GM18519 (cell line): ENCODE results near the gene FPGS.
A peak's percentile ranks its signal among the peaks of the same experiment; 100 is the strongest.
"Not testable (repeated sequence)": the region's sequence is repeated elsewhere in the genome, so short reads cannot be mapped to it uniquely, and the experiment has no call there.

Experiments
- ATAC-seq: cut with Tn5 transposase; IDR thresholded peaks from one replicate; pipeline ENCODE4 v1.9.1; 2021; ENCODE audit warnings: mild to moderate bottlenecking, moderate library complexity; ENCODE audit not compliant: unreplicated experiment, low FRiP score

The FPGS gene

DNA sequence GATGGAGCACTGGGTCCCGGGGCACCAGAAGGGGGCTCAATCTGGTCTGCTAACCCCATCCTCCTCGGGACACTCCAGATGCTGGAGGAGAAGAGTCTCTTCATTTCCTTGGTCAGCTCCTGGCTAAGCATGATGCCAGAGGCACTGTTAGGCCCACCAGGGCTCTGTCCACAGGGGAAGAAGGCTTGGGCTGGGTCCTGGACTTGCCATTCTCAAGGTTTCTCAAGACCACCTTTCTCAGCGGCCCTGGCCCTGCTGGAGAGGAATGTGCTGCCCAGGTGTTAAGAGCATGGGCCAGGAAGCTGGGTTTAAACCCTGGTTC lies 32.1 kb upstream of the FPGS start:
- no peak for ATAC-seq

DNA sequence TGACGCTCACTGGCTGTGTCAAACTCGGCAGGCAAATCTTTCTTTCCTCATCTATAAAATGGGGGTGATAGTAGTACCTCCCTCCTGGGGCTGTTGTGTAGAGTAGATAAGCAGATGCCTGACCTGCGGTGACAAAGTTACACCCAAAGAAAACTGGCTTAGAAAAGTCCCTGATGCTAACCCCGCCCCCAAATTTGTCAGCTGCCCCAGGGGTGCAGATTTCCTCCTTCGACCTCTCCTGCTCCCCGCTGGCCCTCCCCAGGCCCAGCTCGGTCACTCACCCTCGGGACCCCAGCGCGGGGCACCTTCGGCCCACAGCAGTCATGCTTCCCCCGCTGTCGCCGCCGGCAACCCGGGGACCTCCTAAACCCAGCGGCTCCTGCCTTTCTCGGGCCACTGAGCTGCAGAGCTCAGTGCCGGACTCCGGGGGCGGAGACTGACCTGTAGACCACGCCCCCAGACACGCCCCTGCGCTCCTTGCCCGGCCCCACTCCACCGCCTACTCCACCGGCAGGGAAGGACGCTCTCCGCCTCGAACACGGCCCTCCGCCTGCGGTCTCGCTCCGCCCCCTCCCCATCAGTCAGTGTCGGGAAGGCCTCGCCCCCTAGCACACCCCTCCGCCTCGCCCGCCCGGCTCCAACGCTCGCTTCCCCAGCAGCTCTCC lies 31.6 kb upstream of the FPGS start:
- peak; percentile 57 for ATAC-seq

DNA sequence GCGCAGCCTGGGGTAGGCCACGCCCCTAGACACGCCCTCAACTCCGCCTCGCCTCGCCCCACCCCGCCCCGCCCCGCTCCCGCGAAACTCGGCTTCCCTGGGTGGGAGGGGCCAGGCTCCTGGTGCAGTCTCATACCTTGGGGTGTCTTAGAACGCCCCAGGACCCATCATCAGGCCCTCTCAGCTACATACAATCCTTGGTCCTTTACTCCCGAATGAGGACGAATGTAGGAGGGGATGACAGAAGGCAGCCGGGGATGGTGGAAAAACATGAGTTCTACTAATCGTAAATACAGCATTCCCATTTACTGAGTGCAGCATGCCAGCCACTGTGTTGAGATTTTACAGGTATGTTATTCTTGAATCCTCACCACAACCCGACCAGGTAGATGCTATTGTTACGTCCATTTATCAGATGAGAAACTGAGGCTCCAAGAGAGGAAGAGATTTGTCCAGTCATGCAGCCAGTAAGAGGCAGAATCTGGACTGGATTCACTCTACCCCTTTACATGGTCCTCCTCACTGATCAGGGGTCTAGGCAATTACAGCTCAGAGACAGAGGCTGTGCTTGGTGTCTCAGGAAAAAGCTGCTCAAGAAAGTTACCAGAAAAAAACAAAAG lies 31.0 kb upstream of the FPGS start:
- ATAC-seq: no peak

DNA sequence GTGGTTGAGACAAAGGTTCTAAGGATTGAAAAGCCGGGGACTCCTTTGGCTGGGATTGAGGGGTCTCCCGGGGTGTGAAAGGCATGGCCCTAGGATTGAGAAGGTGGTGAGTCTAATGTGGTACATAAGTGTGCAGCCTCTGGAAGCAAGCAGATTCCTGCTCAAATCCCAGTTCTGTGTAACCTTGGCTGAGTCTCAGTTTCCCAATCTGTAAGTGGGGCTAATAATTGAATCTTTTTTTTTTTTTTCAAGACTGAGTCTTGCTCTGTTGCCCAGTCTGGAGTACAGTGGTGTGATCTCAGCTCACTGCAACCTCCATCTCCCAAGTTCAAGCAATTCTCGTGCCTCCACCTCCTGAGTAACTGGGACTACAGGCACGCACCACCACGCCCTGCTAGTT lies 30.1 kb upstream of the FPGS start:
- no peak for ATAC-seq

DNA sequence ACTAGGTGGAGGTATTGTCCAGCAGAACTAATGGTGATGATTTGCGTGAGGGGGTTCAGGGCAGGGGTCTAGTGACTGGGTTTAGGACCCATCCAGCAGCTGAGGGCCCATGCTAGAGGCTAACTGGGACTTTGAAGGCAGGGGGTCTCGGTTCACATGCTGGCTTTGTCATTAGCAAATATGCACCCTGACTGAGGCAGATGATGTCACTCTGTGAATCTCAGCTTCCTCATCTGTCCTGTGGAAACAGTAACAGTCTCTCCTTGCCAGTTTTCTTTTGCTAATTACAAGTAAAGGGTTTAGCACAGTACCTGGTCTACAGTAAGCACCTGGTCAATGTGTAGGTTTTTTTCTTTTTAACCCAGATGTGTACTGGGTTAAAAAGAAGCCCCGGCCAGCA lies 29.4 kb upstream of the FPGS start:
- no peak for ATAC-seq

DNA sequence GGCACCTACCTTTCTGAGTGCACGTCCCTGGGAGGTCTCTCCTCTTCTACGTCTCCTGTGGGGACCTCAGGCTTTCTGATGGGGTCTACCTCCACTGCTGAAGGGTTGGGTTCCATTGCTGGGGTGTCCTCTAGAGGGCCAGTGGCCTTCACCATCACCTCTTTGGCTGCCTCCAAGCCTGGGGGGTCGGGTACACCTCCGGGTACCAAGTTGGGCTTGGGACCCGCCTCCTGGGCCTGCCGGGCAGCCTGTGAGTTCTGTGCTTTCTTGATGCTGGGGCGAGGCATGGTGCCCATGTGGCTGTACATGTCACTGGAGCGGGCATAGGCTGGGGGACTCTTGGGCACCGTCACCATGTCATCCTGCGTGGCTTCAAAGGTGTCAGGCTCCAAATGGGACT lies 28.7 kb upstream of the FPGS start:
- ATAC-seq: no peak

DNA sequence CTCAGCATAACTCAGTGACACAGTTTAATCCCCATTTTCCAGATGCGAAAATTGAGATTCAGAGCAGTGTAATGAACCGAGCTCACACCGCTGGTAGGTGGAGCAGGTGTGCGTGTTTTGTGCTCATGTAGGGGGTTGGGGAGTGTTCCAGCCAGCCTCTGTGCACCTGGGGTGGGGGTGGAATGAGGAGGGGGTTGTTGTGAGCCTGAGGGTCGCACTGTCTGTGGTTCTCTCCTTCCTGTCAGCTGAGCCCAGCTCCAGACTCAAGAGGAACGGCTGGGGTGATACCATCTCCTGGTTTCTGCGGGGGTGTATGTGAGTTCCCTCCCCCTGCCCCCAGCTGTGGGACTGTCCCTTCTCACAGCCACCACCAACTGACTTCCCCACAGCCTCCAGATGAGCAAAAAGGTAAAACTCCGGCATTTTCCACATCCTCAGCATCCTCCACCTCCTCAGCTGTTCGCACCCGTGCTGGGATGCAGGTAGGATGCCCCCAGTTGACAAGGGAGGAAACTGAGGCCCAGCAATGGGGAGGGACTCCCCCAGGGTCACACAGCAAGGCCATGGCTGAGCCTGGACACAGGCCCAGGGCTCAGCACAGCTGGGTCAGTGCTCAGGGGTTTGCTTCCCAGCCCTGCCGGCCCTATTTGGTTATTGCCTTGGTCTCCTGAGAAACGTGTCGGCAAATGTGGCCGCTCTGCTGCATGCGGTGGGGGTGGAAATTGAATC lies 26.3 kb upstream of the FPGS start:
- no peak for ATAC-seq

DNA sequence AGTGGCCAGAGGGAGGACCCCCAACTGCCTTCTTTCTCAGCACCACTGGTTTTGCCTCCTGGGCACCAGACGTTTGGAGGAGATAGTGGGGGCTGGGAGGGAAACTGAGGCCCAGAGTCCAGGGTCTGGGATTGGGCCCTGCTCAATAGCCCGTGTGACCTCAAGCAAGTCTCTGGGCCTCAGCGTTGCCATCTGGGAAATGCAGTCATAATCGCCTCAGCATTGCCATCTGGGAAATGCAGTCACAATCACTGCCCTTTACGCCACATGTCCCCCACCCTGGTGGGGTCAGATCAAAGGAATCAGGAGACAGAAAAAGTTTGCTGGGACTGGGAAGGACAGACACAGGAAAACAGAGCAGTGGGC lies 25.8 kb upstream of the FPGS start:
- ATAC-seq: no peak

DNA sequence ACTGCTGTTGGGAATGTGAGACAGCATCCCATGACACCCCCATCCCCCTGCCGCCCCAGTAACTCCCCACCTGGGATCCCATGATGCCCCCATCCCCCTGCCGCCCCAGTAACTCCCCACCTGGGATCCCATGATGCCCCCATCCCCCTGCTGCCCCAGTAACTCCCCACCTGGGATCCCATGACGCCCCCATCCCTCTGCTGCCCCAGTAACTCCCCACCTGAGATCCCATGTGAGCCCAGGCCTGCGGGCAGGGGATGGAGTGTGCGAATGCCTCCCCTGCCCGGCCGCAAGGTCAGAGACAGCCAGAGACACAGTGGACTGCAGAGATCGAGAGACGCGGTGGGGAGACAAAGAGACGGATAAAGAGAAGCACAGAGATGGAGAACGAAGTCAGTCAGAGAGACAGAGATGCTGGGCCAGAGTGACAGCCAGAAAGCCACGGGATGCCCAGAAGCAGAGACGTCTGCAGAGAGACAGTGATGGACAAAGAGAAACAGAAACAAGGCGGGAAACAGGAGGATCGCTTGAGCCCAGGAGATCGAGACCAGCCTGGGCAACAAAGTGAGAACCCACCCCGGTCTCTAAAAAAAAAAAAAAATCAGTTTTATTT lies 25.2 kb upstream of the FPGS start:
- no peak for ATAC-seq

DNA sequence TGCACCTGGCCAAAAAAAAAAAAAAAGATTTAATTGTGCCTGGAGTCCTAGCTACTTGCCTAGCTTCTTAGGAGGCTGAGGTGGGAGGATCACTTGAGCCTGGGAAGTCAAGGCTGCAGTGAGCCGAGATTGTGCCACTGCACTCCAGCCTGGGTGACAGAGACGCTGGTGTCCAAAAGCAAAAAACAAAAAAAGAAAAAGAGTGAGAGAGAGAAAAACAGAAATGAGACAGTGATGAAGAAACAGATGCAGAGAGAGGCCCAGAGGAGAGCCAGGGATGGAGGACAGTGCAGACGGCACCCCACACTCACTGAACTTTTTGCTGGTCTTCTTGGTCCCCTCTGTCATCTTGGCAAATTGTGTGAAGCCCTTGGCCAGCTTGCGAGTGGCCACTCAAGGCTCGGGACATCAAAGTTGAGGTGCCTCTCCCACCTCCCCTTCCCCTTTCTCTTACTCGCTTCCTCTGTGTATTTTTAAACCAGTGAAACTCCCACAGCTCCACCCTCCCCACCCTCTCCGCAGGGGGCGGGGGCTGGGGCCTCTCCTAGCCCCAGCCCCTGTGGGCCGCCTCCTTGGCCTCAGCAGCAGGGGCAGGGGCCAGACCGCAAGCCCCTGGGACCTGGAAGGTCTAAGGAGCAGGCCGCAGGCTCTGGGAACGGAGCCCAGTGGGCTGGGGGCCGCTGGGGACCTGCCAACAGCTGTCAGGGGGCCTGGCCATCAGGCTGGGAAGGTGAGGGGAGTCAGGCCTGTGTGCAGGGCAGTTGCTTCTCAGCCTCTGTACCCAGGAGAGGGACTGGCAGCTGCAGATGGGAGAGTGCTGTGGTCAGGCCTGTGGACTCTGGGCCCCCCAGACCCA lies 24.2 kb upstream of the FPGS start, which contains the start of gene SH2D3C:
SH2D3C (minus strand) TSS at position 387 of the 856 bp plus-strand sequence; CDS start at position 348, 39 bp downstream.
- no peak for ATAC-seq

DNA sequence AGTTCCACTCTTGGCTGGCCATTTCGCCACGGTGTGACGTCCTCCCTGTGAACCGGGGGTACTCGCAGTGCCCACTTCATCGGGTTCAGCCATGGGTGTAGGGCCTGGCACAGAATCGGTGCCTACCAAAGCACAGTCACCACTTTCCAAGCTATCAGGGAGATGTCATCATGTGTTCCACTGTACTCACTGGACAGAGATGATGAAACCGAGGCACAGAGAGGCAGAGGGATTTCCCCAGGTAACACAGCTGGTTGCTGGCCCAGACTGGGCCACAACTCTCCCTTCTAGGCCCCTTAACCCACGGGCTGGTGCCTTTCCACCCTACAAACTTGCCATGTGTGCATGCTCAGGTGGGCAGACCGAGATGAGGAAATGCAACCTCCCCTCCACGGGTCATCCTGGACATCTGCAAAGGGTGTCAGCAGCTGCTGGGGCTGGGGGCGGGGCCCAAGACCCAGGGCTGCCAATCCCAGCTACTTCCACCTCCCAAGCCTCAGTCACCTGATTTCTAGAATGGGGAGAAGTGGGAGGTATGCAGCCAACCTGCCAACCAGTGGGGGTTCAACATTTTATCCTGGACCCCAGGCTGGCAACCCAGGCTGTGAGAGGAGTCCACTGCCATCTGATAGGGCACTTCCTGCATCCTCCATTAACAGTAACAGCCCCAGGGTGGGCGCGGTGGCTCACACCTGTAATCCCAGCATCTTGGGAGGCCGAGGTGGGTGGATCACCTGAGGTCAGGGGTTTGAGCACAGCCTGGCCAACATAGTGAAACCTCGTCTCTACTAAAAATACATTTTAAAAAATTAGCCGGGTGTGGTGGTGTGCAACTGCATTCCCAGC lies 23.3 kb upstream of the FPGS start:
- ATAC-seq: no peak

DNA sequence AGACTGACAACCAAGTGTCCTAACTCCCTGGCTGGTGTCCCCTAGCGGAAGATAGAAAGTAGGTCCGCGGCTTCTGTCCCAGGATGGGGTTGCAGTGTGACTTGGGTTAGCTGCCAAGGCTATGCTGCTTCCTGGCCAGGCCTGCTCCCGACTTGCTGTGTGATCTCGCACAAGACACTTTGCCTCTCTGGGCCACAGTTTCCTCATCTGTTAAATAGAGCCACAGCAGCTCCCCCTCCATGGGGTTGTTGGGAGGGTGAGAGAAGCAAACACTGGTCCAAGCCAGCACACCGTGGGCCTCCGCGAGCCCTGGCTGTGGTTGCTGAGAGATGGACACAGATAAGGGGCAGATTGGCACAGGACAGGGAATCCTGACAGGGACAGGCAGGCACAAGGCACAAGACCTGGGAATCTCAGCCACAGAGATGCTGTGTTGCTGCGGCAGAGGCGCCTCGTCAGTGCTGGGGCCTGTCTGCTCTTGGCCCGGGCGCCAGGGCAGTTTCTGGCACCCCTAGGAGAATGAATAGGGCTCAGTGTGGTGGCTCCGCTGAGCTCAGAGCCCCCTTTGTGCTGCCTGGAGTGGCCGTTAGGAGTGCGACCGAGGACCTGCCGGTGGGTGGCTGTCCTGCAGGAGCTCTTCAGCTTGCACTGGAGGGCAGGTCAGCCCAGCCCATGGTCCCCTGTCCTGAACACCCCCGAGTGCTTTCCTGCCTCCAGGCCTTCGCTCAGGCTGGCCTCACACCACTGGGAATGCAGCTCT lies 22.4 kb upstream of the FPGS start:
- ATAC-seq: no peak

DNA sequence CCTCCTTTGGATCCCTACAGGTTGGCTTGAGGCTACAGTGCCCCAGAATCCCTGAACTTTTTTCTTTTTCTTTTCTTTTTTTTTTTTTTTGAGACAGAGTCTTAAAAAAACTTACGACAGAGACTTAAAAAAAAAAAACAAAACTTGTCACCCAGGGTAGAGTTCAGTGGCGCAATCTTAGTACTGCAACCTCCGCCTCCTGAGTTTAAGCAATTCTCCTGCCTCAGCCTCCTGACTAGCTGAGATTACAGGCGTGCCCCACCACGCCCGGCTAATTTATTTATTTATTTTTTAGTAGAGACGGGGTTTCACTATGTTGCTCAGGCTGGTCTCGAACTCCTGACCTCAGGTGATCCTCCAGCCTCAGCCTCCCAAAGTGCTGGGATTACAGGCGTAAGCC lies 21.8 kb upstream of the FPGS start:
- ATAC-seq: not testable (repeated sequence)

DNA sequence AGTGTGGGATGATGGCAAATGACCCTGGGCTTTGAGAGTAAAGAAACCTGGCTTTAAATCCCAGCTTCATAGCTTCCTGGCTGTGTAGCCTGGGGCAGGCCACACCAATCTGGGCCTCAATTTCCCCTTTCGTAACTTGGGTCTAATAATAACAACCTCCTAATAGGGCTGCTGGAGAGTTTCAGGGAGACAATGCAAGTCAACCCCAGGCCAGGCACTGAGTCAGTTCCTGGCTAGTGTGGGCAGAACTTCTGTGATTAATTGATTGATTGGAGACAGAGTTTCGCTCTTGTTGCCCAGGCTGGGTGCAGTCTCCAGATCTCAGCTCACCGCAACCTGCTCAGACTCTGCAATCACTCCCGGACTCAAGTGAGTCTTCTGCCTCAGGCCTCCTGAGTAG lies 20.9 kb upstream of the FPGS start:
- no peak for ATAC-seq

DNA sequence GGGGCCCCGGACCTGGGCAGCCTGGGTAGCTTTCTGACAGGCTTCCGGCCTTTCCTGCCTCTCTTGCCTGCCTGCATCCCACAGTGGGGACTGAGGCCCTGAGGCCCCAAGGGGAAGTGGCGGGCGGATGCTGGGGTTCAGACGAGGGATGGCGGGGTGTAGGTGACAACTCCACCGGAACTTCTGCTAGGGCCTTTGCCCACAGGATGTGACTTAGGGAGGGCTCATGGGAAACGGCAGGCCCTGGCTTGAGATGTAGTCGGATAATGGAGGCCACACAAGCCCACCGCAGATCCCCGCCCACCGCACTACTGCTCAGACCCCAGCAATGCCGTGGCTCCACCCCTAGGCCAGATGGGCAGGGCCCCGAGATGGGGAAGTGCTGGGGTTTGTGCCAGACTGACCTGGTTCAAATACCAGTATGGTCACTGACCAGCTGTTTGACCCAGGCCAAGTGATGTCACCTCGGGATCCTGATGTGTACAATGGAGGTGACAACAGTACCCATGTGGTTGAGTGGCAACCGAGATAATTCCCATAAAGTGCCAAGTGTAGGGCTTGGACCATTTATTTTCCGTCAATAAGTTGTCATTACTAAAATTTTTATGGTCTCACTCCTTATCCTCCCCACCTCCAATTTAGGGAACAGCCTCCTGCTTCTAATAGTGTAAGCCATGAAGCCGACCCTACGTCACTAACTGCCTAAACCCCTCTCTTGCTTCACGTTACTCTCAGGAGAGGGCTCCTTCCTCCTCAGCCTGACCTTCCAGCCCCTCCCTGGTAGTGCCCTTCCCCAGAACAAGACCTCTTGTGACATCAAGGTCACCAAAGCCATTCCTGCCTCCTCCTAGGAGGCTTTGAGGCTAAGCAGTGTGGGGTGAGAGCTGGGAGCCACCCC lies 19.3 kb upstream of the FPGS start:
- no peak for ATAC-seq

DNA sequence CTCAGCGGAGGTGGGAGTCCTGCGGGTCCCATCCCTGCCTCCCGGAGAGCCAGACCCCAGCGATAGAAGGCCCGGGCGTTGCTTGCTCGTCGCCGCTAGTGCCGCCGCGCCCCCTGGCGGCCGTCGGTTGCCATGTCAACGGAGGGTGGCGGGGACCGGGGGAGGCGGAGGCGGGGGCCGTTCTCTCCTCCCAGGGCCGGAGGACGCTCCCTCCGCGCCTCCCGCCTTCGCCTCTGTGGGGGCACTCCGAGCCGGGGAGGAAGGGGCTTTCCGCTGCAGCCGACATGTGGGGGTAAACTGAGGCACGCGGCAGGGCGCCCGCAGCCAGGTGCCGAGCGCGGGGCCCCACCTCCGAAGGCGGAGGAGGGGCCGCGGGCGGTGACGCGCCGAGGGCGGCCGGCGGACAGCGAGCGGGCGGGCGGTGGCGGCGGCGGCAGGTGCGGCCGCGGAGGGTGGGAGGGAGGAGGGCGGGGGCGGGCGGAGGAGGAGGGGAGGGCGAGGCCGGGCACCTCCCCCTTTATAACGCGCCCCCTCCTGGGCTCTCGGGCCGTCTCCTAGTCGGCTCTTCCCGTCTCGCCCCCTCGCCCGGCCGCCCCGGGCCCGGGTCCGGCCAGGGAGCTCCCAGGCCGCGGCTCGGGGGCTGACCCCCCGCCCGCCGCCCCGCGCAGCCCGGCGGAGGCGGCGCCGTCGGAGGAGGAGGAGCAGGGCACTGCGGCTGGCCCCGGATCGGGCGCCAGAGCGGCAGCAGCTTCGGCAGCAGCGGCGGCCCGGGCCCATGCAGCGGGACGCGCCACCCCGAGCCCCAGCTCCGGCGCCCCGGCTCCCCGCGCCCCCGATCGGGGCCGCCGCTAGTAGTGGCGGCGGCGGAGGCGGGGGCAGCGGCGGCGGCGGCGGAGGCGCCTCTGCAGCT lies 17.4 kb upstream of the FPGS start:
- peak; percentile 29 for ATAC-seq
